ENCODE data around the gene DPPA5.
A peak's percentile ranks its signal among the peaks of the same experiment; 100 is the strongest.
"Not testable (repeated sequence)": the region's sequence is repeated elsewhere in the genome, so short reads cannot be mapped to it uniquely, and the experiment has no call there.

Gene DPPA5

GRCh38 chr6:73363537-73363875 is 9.4 kb upstream of the DPPA5 start:
- DNase-seq: no peak

- DNase-seq: no peak
Measured at GRCh38 chr6:73362869-73363536, 8.9 kb upstream of the DPPA5 start.

- DNase-seq: no peak
Measured at GRCh38 chr6:73362358-73362757, 8.3 kb upstream of the DPPA5 start, which contains the start of gene KHDC3L. Gene KHDC3L, plus strand, starts transcription at chr6:73362658. Its CDS starts 72 bp downstream, at chr6:73362730.

DNA sequence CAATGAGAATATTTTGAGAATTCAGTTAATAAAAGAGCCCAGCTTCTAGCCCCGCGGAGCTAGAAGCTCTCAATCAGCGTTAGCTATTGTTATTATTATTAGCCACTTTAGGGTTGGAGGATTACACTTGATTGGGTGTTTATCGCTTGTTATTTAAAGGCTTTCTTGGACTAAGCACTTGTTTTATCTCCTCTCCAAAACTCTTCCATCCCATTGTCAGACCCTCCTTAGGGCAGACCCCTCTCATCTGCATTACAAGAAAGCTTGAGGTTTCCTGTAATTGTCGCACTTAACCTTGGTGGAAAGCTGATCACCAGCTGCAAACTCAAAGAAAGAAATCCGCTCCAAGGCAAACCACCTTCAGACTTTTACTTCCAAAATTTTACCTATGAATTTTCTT is 4.8 kb downstream of the DPPA5 start:
- no peak for DNase-seq

DNA sequence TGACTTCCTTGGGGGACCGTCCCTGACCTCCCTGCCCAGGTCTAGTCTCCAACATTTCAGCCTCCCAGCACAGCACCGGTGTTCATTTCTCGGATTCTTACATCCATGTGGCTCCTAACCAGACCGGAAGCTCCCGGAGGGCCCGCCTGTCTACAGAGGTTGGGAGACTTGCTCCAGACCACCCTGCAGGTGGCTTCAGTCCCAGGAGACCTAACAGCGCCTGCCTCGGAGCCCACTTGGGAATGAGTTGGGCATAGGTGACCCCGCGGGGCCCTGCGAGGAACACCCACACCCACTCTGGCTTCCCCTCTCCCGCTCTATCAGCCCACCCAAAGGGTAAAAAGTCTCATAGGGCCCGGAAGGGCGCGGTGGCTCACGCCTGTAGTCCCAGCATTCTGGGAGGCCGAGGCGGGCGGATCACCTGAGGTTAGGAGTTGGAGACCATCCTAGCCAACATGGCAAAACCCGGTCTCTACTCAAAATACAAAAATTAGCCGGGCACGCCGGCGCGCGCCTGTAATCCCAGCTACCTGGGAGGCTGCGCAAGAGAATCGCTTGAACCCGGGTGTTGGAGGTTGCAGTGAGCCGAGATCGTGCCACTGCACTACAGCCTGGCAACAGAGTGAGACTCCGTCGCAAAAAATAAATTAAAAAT is 5.4 kb downstream of the DPPA5 start:
- DNase-seq: no peak

GRCh38 chr6:73343164-73343563 is 10.9 kb downstream of the DPPA5 start:
- no peak for DNase-seq

GRCh38 chr6:73342174-73342573 is 11.9 kb downstream of the DPPA5 start:
- DNase-seq: no peak

DNA sequence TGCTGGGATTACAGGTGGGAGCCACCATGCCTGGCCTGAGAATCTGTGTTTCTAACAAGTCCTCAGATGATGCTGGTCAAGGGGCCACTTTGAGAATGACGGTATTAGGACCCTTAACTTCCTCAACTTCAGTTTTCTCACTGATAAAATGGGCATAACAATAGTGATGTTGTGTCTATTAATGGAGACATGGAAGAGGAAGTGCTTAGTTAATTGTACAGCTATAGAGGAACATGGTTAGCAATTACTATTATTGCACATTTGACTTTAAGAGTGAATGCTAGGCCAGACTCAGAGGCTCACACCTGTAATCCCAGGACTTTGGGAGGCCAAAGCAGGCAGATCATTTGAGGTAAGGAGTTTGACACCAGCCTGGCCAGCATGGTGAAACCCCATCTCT is 12.7 kb downstream of the DPPA5 start:
- no peak for DNase-seq

- DNase-seq: no peak
Measured at GRCh38 chr6:73340048-73340447, 14.0 kb downstream of the DPPA5 start.

GRCh38 chr6:73339340-73339739 is 14.7 kb downstream of the DPPA5 start:
- no peak for DNase-seq

DNA sequence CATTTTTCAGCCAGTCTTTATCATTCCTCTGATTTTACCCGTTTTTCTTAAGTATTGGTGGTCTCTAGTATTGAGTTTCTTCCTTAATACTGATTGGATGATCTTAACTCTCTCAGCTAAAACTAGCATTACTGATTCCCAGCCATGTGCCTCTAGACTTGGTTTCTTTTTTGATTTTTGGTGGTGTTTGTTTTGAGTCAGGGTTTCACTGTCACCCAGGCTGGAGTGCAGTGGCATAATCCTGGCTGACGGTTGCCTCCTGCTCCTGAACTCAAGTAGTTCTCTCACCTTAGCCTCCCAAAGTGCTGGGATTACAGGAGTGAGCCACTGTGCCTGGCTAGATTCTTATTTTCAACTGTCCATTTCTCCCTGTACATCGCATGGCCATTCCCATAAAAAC is 24.9 kb downstream of the DPPA5 start:
- DNase-seq: no peak

GRCh38 chr6:73328790-73329189 is 25.3 kb downstream of the DPPA5 start:
- no peak for DNase-seq

DNA sequence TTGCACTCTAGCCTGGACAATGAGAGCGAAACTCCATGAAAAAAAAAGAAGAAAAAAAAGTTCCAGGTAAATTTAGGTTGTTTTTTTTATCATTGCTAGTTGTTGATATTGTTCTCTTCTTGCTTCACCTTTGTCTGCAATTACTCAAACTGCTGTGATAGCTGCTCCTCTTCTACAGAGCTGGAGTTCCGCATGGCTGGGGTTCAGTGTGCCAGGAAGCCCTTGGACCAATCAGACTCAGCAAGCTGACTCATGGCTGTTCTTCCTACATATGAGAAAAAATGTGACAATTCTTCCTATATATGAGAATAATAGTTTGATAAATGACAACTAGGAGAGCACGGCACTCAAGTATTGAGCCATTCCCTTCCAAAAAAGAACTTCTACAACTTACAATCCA is 28.4 kb downstream of the DPPA5 start:
- no peak for DNase-seq

- DNase-seq: no peak
Measured at GRCh38 chr6:73323323-73323722, 30.8 kb downstream of the DPPA5 start.

GRCh38 chr6:73314577-73315492 is 39.2 kb downstream of the DPPA5 start:
- DNase-seq: no peak

DNA sequence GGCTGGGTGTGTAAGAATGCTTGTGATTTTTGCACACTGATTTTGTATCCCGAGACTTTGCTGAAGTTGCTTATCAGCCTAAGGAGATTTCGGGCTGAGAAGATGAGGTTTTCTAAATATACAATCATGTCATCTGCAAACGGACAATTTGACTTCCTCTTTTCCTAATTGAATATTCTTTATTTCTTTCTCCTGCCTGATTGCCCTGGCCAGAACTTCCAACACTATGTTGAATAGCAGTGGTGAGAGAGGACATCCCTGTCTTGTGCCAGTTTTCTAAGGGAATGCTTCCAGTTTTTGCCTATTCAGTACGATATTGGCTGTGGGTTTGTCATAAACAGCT is 43.6 kb downstream of the DPPA5 start:
- DNase-seq: not testable (repeated sequence)

GRCh38 chr6:73309785-73310502 is 44.1 kb downstream of the DPPA5 start:
- peak; percentile 36 for DNase-seq

GRCh38 chr6:73309535-73309784 is 44.6 kb downstream of the DPPA5 start:
- DNase-seq: no peak

- DNase-seq: no peak
Measured at GRCh38 chr6:73308712-73309534, 45.2 kb downstream of the DPPA5 start.

DNA sequence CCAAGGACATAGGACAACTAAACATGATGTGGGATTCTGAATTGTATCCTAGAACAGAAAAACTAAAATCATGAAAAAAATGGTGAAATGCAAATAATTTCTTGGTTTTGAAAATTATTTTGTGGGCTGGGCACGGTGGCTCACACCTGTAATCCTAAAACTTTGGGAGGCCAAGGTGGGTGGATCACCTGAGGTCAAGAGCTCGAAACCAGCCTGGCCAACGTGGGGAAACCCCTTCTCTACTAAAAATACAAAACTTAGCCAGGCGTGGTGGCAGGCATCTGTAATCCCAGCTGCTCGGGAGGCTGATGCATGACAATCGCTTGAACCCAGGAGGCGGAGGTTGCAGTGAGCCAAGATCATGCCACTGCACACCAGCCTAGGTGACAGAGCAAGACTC is 50.3 kb downstream of the DPPA5 start:
- DNase-seq: not testable (repeated sequence)

All from NCI-H2029 (cell line).